HG02884 (cell line): ENCODE results near the gene ANKRD45.
"Not testable (repeated sequence)": the region's sequence is repeated elsewhere in the genome, so short reads cannot be mapped to it uniquely, and the experiment has no call there.

Experiments
- ATAC-seq: cut with Tn5 transposase; IDR thresholded peaks from one replicate; pipeline ENCODE4 v1.9.1; 2021; ENCODE audit warnings: mild to moderate bottlenecking, moderate library complexity; ENCODE audit not compliant: unreplicated experiment

Gene ANKRD45

DNA sequence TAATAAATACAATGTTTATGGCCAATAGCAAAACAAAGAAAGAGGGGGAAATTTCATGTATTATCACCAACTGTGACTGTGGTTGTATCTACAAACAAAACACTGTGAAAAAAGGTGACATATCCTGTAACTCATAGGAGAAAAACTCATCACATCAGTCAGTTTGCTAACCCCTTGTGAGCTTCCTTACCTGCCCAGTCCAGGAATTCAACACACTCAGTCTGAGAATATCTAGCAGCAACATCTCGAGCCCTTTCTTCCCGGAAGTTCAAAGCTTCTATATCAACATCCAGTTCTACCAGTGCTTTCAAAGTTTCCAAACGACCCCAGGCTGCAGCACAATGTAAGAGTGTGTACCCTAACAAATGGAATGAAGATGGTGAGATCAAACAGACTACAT lies 23.0 kb downstream of the ANKRD45 start:
- no peak for ATAC-seq

DNA sequence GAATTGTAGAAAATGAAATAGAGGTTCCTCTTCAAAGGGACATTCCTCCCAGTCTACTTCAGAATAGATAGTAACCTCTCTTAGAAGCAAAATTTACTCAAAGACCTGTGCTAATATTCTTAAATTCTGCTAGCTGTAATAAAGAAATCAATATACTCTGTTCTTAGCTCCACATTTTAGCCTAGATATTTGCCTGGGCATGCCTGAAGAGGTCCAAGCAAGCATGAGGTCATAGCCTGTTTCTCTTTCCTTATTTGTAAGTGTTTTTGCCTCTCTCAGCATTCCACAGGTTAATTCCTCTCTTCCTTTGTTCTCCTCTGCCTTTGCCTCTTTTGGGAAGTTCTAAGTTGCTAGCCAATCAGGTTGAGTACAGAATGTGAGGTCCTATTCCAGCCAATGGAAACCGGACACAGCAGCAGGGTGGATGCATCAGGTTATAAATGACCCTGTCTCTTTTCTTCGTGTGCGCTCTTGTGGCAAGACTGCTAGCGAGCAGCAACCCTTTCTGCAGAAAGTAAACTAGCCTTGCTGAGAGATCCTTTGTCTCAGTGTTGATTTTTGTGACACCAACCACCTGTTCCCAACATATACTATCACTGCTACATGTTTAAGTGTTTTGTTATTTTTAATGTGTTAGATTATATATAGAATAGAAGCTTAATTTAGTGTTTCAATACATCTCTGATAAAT lies 27.1 kb downstream of the ANKRD45 start:
- ATAC-seq: not testable (repeated sequence)

DNA sequence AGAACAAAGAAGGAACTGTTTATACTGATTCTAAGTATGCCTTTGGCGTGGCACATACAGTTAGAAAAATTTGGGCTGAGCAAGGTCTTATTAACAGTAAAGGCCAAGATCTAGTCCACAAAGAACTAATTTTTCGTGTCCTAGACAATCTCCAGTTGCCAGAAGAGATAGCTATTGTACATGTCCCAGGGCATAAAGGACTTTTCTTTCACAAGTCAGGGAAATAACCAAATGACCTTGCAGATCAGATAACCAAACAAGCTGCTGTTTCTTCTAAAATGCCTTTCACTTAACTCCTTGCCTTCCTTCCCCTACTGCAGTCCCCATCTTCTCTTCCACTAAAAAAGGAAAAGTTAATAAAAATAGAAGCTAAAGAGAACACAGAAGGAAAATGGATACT lies 30.5 kb downstream of the ANKRD45 start:
- no peak for ATAC-seq

DNA sequence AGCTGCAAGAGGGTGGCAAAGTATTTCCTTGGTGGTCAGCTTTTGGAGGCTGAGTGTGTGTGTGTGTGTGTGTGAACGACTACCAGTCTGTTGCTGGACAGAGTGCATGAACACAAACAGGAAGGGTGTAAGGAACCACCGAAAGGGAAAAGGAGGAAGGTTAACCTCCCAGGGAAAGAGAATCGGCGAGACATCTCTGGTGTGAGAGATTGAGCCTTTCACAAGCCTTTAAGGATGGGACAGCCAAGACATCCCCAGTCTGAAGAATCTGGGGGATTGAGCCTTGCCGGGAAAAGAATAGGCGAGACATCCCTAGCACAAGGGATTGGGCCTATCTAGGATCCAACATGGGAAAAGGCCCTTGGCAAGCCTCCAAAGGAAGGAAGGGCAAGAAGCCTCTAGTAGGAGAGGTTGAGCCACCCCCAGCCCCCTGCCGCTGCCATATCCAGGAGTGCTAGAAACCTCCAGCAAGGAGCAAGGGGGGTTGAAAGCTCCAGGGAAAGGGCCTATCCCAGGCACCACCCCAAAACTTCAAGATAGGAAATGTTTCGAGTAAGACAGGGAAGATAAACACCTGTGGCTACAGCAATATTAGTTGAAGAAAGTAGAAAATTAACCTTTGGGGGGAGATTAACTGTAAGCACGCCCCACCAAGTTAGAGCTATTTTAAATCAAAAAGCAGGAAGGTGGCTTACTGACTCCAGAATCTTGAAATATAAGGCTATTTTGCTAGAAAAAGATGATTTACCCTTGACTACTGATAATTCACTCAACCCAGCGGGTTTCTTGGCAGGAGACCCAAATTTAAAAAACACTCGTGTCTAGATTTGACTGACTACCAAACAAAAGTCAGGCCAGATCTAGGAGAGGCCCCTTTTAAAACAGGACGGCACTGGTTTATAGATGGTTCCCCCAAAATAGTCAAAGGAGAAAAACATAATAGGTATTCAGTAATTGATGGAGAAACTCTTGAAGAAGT lies 31.3 kb downstream of the ANKRD45 start:
- ATAC-seq: no peak

DNA sequence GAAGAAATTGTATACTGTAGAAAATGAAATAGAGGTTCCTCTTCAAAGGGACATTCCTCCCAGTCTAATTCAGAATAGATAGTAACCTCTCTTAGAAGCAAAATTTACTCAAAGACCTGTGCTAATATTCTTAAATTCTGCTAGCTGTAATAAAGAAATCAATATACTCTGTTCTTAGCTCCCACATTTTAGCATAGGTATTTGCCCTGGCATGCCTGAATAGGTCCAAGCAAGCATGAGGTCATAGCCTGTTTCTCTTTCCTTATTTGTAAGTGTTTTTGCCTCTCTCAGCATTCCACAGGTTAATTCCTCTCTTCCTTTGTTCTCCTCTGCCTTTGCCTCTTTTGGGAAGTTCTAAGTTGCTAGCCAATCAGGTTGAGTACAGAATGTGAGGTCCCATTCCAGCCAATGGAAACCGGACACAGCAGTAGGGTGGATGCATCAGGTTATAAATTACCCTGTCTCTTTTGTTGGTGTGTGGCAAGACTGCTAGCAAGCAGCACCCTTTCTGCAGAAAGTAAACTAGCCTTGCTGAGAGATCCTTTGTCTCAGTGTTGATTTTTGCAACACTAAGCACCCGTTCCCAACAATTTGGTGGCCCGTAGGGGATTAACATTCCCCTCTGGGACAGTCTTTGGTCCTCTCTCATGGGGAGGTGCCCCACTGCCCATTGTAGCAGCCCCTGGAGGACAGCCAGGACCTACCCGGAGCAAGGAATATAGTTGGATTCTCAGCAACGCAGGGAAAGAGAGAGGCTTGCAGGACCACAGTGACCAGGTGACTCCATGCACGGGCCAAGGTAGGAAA lies 32.2 kb downstream of the ANKRD45 start:
- not testable (repeated sequence) for ATAC-seq

DNA sequence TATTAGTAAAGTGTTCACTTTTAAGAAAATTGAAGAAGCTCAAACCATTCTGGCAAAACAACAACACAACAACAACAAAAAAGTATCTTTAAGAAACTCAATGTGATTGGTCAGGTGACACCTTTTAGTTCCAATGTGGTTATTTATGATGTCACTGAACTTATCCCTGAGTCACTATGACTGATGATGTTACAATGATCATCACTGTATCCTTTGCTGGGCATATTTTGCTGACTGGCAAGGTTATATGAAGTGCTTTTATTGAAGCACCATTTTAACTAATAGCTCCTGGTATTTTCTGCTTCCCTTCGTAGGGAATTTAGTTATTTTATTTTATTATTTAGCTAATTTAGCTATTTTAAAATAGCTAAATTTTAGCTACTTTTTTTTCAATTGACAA lies 34.5 kb downstream of the ANKRD45 start, which contains the start of gene TEX50:
Gene TEX50 (plus strand): TSS at position 223 of the 400 bp plus-strand sequence. CDS start 184 bp downstream, outside the sequence.
- no peak for ATAC-seq

DNA sequence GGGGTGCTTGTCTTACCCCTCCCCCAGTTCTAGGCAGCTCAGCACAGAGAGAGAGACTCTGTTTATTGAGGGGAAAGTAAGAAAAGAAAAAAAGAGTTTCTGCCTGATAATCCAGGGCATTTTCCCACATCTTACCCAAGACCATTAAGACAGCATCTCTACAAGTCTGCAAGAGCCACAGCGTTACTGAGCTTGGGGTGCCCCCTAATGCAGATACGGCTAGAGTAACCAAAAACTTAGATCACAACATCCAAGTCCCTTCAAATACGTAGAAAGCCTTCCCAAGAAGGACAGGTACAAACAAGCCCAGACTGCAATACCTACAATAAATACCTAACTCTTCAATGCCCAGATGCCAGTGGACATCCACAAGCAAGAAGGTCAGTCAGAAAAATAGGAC lies 40.8 kb downstream of the ANKRD45 start:
- ATAC-seq: no peak

DNA sequence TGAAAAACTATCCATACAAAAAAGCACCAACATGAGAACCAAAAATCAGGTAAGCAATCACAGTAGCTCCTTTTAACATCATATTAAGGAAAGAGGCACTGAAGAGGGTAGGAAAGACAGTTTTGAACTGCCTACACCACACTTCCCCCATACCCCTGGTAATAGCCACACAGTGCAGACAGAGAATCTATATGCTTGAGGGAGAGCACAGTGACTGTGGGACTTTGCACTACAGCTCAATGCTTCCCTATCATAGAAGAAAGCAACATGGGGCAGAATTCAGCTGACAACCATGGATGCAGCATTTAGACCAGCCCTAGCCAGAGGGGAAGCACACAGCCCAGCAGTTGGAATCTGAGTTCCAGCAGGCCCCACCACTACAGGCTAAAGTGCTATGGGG lies 42.4 kb downstream of the ANKRD45 start:
- no peak for ATAC-seq

DNA sequence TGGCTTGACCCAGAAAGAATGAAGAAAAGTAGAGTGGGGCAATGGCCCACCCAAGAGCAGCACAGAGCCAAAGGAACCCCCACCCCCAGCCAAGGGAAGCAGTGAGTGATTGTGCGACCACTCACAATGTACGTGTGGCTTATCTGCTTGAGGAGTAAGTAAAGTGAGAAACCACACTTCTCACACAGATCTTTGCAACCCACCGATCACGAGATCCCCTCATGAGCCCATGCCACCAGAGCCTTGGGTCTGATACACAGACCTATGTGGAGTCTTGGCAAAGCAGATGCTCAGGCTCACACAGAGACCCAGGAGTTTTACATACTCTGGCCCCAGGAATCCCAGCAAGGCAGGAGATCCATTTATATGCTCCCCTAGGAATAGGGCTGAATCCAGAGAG lies 52.8 kb downstream of the ANKRD45 start:
- no peak for ATAC-seq

DNA sequence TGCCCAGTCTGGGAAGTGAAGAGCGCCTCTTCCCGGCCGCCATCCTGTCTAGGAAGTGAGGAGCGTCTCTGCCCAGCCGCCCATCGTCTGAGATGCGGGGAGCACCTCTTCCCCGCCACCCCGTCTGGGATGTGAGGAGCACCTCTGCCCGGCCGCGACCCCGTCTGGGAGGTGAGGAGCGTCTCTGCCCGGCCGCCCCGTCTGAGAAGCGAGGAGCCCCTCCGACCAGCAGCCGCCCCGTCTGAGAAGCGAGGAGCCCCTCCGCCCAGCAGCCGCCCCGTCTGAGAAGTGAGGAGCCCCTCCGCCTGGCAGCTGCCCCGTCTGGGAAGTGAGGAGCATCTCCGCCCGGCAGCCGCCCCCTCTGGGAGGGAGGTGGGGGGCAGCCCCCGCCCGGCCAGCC lies 56.6 kb downstream of the ANKRD45 start:
- ATAC-seq: not testable (repeated sequence)

DNA sequence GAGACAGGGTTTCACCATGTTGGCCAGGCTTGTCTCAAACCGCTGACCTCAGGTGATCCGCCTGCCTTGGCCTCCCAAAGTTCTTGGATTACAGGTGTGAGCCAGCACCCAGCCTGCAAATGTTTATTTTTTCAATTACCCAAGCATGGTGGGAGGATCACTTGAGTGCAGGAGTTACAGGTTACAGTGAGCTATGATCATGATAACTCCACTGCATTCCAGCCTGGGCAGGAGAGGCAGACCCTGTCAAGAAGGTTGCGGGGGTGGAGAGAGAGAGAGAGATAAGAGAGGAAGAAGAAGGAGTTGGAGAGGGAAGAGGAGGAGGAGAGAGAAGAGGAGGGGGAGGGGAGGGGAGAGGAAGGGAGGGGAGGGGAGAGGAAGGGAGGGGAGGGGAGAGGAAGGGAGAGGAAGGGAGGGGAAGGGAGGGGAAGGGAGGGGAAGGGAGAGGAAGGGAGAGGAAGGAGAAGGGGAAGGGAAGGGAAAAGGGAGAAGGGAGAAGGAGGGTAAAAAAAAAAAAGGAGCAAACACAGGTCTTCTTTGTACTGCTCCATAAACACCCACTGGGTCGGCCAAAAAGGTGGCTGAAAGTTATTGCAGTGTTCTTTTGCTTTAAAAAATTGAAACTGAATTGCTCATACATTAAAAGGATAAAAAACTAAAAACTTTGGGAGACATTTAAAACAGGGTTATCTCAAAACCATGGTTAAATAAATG lies 61.0 kb downstream of the ANKRD45 start:
- ATAC-seq: no peak

DNA sequence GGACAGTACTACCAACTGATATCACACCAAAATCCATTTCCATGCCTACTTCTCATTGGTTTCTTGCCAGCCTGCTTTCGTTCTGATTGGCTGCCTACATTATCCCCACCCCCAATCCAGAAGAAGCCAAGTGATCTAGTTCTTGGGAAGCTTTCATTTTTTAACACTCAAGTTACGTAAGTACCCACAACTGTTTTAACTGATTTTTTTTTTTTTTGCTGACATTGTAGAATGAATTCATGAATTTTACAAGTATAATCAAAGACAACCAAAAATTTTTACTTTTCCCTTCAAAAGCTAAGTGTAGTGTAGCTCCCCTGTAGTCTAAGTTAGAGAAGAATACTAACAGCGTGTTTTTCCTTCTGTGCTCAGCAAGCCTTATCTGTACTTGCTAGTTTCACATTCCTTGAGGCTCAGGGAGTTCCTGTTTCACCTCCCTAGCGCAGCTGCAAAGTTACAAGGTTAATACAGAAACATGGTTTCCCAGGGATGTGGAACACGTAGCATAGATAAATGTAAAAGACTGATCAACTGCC lies 66.5 kb downstream of the ANKRD45 start, which contains the start of gene SLC9C2:
Gene SLC9C2 (minus strand): TSS at position 17 of the 536 bp plus-strand sequence. CDS start 1,296 bp downstream, outside the sequence.
- no peak for ATAC-seq

DNA sequence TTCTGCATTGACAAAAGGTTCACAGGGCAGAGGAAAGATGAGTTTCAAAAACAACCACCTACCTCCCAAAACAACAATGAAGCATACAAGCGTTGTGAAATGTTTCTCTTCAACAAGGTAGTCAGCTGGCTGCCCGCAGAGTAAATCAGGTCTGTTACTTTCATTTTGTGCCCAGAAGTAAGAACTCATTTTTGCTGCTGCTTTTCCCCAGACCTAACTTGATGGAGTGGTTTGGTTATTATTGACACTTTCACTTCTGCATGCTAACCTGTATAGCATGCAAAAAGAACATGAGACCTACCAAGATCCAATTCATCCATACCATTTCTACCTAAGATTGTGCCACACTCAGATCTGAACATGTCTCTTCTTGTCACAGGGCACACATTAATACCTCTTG lies 68.1 kb downstream of the ANKRD45 start:
- ATAC-seq: no peak

DNA sequence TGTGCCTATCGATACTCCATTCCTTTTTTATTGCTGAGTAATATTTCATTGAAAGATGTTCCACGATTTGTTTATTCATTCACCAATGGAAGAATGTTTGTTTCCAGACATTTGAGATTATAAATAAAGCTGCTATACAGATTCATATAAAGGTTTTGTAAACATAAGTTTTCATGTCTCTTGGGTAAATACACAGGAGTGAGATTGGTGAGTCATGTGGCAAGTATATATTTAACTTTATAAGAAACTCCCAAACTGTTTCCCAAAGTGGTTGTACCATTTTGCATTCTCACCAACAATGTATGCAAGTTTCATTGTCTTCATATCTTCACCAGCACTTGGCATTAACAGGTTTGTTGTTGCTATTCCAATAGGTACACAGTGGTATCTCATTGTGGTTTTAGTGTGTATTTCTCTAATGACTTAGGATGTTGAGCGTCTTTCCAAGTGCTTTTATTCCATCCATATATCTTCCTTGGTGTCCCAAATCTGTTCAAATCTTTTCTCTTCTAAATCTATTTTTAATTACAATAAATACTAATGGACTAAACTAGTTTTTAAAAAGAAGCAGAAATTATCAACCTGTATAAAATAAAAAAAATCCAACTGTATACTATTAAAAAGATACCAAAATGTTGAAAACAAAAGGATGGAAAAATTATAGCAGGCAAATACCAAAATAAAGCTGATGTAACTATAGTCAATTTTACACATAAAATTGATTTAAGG lies 73.4 kb downstream of the ANKRD45 start:
- no peak for ATAC-seq

DNA sequence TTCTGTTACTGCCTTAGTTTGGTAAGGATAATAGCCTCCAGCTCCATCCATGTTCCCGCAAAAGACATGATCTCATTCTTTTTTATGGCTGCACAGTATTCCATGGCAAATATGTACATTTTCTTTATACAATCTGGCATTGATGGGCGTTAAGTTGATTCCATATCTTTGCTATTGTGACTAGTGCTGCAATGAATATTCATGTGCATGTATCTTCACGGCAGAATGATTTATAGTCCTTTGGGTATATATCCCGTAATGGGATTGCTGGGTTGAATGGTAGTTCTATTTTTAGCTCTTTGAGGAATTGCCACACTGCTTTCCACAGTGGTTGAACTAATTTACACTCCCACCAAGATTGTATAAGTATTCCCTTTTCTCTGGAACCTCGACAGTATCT lies 78.5 kb downstream of the ANKRD45 start:
- not testable (repeated sequence) for ATAC-seq

DNA sequence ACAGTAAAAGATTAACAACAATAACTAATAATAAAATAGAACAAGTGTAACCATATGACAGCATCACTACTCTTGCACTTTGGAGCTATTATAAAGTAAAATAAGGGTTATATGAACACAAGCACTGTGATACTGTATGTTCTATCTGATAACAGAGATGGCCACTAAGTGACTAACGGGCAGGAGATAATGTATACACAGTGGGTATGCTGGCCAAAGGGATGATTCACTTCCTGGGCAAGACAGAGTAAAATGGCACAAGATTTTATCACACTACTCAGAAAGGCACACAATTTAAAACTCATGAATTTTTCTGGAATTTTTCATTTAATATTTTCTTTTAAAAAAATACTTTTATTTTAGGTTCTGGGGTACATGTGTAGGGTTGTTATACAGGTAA lies 79.1 kb downstream of the ANKRD45 start:
- no peak for ATAC-seq

DNA sequence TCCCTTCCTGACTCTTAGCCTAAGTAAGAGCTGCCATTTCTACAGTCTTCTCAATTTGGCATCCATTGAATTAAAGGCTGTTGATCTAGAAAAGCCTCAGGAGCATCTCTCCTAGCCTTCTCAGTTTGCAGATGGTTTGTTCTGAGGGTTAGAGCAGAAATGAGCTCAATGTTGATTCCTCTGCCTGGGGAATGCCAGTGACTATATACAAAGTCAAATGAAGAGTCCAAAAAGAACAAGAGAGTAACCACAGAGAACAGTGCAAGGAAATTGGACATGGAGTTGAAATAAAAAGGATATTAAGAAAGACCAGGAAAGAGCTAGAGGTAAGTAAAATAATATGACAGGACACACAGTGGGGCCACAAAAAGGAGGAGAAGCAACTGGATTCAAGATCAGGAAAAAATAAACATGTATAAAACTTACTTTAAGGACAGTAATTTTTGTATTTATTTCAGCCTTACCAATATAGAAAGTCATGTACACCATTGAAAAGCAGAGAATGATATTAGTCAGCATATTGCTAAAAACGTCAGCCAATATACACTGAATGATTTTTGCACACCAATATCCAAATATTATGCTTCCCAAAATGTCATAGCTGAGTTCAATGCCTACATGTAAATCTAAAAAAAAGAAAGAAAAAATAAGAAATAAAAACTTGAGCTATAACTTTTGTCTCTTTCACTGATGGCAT lies 88.1 kb downstream of the ANKRD45 start:
- no peak for ATAC-seq

DNA sequence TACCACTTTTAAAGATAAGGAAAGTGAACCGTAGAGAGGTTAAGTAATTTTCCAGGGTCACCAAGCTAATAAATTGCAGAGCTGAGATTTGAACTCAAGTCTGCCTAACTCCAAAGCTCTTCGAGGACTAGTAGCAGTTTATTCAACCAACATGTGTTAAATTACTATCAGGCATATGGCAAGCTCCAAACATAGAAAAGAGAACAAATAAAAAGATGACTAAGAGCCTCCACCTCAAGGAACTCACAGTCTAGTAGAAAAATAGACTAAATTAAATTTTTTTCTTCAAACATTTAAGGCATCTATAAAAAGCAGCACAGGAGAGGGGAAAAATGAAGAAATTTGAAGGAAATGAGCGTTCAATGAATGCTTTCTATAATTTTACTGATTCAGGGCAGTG lies 89.0 kb downstream of the ANKRD45 start:
- no peak for ATAC-seq

DNA sequence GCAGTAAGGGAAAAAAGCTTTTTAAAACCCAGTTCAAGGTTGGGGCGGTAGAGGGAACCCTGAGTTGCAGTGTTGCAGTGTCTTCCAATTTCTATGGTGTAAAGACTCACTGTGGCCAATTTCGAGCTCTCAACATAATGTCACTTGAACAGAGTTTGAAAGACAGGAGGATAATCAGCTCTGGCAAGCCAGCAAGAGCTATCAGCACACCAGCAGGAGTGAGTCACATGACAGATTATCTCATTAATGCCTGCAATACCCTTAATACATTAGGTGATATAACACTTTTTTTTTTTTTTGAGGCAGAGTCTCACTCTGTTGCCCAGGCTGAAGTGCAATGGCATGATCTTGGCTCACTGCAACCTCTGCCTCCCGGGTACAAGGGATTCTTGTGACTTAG lies 89.6 kb downstream of the ANKRD45 start:
- no peak for ATAC-seq
